CD8-positive, alpha-beta memory T cell (primary cell): ENCODE results near the gene ARL17B. TPM values are rescaled to one million over a fixed set of nuclear protein-coding genes. Genes with fewer than 3 reads are reported as not detected.
"Not testable (repeated sequence)": the region's sequence is repeated elsewhere in the genome, so short reads cannot be mapped to it uniquely, and the experiment has no call there.

Experiments used
- CTCF ChIA-PET: fragments of 350-600 bp; sonication (Branson Sonifier 250); formaldehyde crosslinking; loops from one replicate; lab custom pipeline; 2021; ENCODE audit warnings: antibody characterized with exemption; lab: Charles Lee
- POLR2A ChIA-PET: fragments of 350-600 bp; sonication (Branson Sonifier 250); formaldehyde crosslinking; loops from one replicate; lab custom pipeline; 2021; ENCODE audit warnings: antibody characterized with exemption; lab: Charles Lee
- DNase-seq, 5 donors: peaks; one replicate each; pipeline versions ENCODE4 v3.0.0 to v3.0.0-alpha.2; 2020 to 2022; ENCODE audit warnings: mixed read lengths in 1 of 5
- H3K27ac ChIP-seq: one replicate; pipeline ENCODE4 v1.7.0; 2013; ENCODE audit warnings: low read depth, mild to moderate bottlenecking, low read length, moderate library complexity
- H3K27me3 ChIP-seq: 2 replicates; pipeline ENCODE4 v1.7.0; 2013; ENCODE audit warnings: low read length, mild to moderate bottlenecking; ENCODE audit not compliant: insufficient read depth, poor library complexity, severe bottlenecking
- H3K36me3 ChIP-seq: 2 replicates; pipeline ENCODE4 v1.7.0; 2013; ENCODE audit warnings: mild to moderate bottlenecking, low read length, moderate library complexity; ENCODE audit not compliant: insufficient read depth
- H3K4me1 ChIP-seq: 2 replicates; pipeline ENCODE4 v1.7.0; 2013; ENCODE audit warnings: mild to moderate bottlenecking, low read length, moderate library complexity; ENCODE audit not compliant: insufficient read depth
- H3K4me3 ChIP-seq: 2 replicates; pipeline ENCODE4 v1.7.0; 2013; ENCODE audit warnings: mild to moderate bottlenecking, low read length
- H3K9me3 ChIP-seq: 2 replicates; pipeline ENCODE4 v1.7.0; 2013; ENCODE audit warnings: mild to moderate bottlenecking, low read length
- H3K27ac Mint-ChIP-seq, 8 donors: one replicate each; pipeline ENCODE4 v1.8.0; 2020 to 2021; ENCODE audit warnings: mixed read lengths in 8 of 8, mild to moderate bottlenecking in 6 of 8, inconsistent platforms in 3 of 8, moderate library complexity in 3 of 8
- H3K27me3 Mint-ChIP-seq, 2 donors: one replicate each; pipeline ENCODE4 v1.8.0; 2020 to 2021; ENCODE audit warnings: mixed read lengths in 2 of 2, mild to moderate bottlenecking in 1 of 2, moderate library complexity in 1 of 2
- H3K36me3 Mint-ChIP-seq, 3 donors: one replicate each; pipeline ENCODE4 v1.8.0; 2020 to 2021; ENCODE audit warnings: mixed read lengths in 3 of 3, inconsistent platforms in 1 of 3, mild to moderate bottlenecking in 1 of 3
- H3K4me1 Mint-ChIP-seq, 3 donors: one replicate each; pipeline ENCODE4 v1.8.0; 2020 to 2021; ENCODE audit warnings: mixed read lengths in 3 of 3, inconsistent platforms in 1 of 3, mild to moderate bottlenecking in 1 of 3
- H3K4me3 Mint-ChIP-seq, 7 donors: one replicate each; pipeline ENCODE4 v1.8.0; 2020 to 2021; ENCODE audit warnings: mixed read lengths in 7 of 7, mild to moderate bottlenecking in 6 of 7, moderate library complexity in 4 of 7, inconsistent platforms in 2 of 7
- H3K9me3 Mint-ChIP-seq, 5 donors: one replicate each; pipeline ENCODE4 v1.8.0; 2020 to 2022; ENCODE audit warnings: mixed read lengths in 5 of 5, mild to moderate bottlenecking in 3 of 5, moderate library complexity in 2 of 5, inconsistent platforms in 1 of 5
- polyA plus RNA-seq: library from polyadenylated mRNA; unstranded; fragments of 300-500 nt; fragmentation: Illumina TruSeq; gene quantifications from one replicate; pipeline ENCODE4 v1.2.3, GENCODE V29; 2021
- total RNA-seq, 2 experiments: library from RNA; stranded (reverse); gene quantifications; one replicate each; pipeline ENCODE4 v1.2.3, GENCODE V29; 2021

The ARL17B gene
- total and polyA plus RNA-seq, 3 experiments from 2014 or later = 11.5 to 25.8 (median 12.9) TPM

DNA sequence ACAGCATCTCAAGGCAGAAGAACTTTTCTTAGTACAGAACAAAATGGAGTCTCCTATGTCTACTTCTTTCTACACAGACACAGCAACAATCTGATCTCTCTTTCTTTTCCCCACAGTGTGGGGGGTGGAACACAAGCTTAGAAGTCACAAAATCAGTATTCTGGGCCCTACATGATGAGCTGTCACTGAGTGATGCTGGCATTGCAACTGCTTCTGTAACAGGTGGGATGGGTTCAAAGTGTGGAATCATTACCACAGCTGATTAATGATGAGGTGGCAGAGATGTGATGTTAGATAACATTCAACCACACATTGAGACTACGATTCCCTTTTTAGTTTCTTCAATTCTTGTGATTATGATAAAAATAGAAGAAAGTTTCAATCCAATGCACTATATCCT lies 77.1 kb downstream of the ARL17B start:
- peaks cover 1 to 24% (median 12%) of the 10 kb centered on the region in 3 donors for H3K4me1 Mint-ChIP-seq
- H3K27me3 Mint-ChIP-seq, H3K4me1 ChIP-seq, H3K36me3 Mint-ChIP-seq, H3K9me3 Mint-ChIP-seq, H3K27ac ChIP-seq, H3K36me3 ChIP-seq, POLR2A ChIA-PET, CTCF ChIA-PET, H3K4me3 ChIP-seq, H3K9me3 ChIP-seq, H3K27me3 ChIP-seq: not testable (repeated sequence)
- DNase-seq = peak in 1 of 5 donors; percentile 56
- H3K27ac Mint-ChIP-seq = peak overlapping the region in 2 of 8 donors; percentile 48 to 51
- H3K4me3 Mint-ChIP-seq = peak overlapping the region in 1 of 7 donors; percentile 10

GRCh38 chr17:46282635-46283034 lies 78.9 kb downstream of the ARL17B start:
- DNase-seq, H3K36me3 ChIP-seq, H3K36me3 Mint-ChIP-seq, CTCF ChIA-PET, H3K9me3 Mint-ChIP-seq, H3K27me3 Mint-ChIP-seq, H3K4me1 ChIP-seq, H3K4me3 Mint-ChIP-seq, H3K4me3 ChIP-seq, POLR2A ChIA-PET, H3K9me3 ChIP-seq, H3K27me3 ChIP-seq, H3K27ac ChIP-seq, H3K27ac Mint-ChIP-seq: not testable (repeated sequence)
- peaks cover 1 to 24% (median 12%) of the 10 kb centered on the region in 3 donors for H3K4me1 Mint-ChIP-seq

DNA sequence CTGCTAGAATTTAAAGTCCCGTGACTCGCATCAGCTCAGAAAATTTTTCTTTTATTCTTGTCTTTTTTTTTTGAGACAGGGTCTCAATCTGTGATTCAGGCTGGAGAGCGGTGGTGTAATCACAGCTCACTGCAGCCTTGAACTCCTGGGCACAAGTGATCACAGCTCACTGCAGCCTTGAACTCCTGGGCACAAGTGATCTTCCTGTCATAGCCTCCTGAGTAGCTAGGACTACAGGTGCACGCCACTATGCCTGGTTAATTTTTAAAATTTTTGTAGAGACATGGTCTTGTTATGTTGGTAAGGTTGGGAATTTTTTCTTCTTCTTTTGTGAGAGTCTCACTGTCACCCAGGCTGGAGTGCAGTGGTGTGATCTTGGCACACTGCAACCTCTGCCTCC lies 80.2 kb downstream of the ARL17B start:
- DNase-seq, H3K4me3 ChIP-seq, H3K36me3 Mint-ChIP-seq, CTCF ChIA-PET, H3K4me3 Mint-ChIP-seq, H3K27me3 Mint-ChIP-seq, H3K27ac Mint-ChIP-seq, H3K27ac ChIP-seq, H3K9me3 Mint-ChIP-seq, H3K27me3 ChIP-seq, POLR2A ChIA-PET, H3K36me3 ChIP-seq, H3K4me1 ChIP-seq, H3K9me3 ChIP-seq: not testable (repeated sequence)
- H3K4me1 Mint-ChIP-seq = peaks cover 1 to 17% (median 6%) of the 10 kb centered on the region in 3 donors

DNA sequence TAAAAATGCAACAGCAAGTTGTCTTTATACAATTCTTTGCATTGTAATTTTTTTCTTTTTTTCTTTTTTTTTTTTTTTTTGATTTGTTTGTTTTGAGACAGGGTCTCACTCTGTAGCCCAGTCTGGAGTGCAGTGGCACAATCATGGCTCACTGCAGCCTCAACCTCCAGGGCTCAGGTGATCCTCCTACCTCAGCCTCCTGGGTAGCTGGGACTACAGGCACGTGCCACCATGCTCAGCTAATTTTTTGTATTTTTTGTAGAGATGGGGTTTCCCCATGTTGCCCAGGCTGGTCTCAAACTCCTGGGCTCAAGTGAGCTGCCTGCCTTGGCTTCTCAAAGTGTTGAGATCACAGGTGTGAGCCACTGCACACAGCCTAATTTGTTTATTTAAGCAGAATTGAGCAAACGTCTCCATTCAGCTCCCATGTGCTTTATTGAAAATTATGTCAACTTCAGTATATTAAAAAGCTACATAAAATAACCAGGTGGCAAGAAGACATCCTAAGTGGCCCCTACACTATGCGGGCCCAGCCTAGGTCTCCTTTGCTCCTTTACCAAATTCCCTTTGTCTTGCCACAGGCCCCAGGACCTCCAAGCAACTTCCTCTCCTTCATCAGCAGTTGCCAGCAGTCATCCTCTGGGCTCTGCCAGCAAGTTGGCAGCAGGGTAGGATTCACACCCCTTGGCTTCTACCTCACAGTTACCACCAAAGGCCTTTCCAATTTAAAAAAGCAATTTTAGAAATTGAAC lies 84.7 kb downstream of the ARL17B start:
- H3K36me3 Mint-ChIP-seq, H3K9me3 Mint-ChIP-seq, CTCF ChIA-PET, H3K27me3 ChIP-seq, H3K4me3 Mint-ChIP-seq, DNase-seq, H3K4me1 ChIP-seq, POLR2A ChIA-PET, H3K36me3 ChIP-seq, H3K9me3 ChIP-seq, H3K4me3 ChIP-seq, H3K4me1 Mint-ChIP-seq, H3K27ac ChIP-seq: not testable (repeated sequence)
- H3K27ac Mint-ChIP-seq = peak overlapping the region in 1 of 8 donors; percentile 14
- peaks cover 3 to 22% of the 10 kb centered on the region in 2 donors for H3K27me3 Mint-ChIP-seq

DNA sequence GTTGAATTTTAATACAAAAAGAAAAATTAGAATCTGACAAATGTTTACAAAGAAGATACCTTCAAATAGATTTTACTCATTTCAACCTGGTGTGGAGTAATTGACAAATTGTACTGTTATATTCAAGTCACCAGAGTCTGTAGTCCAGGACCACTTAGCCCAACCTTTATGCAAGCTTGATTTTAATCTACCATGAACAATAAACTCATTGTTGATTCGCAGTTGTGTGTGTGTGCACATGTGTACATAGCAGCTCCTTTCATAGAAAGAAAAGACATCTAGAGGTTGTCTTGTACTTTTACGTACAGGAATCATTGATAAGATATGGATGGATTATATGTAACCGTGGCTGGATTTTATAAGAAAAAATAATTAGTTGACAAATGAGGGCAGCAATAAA lies 87.3 kb downstream of the ARL17B start:
- H3K4me1 Mint-ChIP-seq = no peaks in the 10 kb centered on the region
- ChIA-PET POLR2A (no interaction called here), CTCF (no interaction called here)
- Histone ChIP-seq H3K4me1 (no peaks in the 10 kb centered on the region), H3K27me3 (no peaks in the 10 kb centered on the region), H3K27ac (no peak overlapping the region), H3K36me3 (no peaks in the 10 kb centered on the region), H3K4me3 (no peak overlapping the region), H3K9me3 (no peaks in the 10 kb centered on the region)
- H3K9me3 Mint-ChIP-seq = no peaks in the 10 kb centered on the region
- no peak for DNase-seq
- H3K36me3 Mint-ChIP-seq = no peaks in the 10 kb centered on the region
- no peak overlapping the region for H3K27ac Mint-ChIP-seq
- H3K4me3 Mint-ChIP-seq = no peak overlapping the region
- peaks cover 3 to 18% of the 10 kb centered on the region in 2 donors for H3K27me3 Mint-ChIP-seq

GRCh38 chr17:46273541-46274236 lies 87.9 kb downstream of the ARL17B start:
- no peaks in the 10 kb centered on the region for H3K4me1 Mint-ChIP-seq
- Histone ChIP-seq H3K36me3 (no peaks in the 10 kb centered on the region), H3K4me1 (no peaks in the 10 kb centered on the region), H3K27me3 (no peaks in the 10 kb centered on the region), H3K9me3 (no peaks in the 10 kb centered on the region), H3K4me3 (no peak overlapping the region), H3K27ac (no peak overlapping the region)
- ChIA-PET POLR2A (no interaction called here), CTCF (no interaction called here)
- H3K27me3 Mint-ChIP-seq = peaks cover 3 to 18% of the 10 kb centered on the region in 2 donors
- H3K9me3 Mint-ChIP-seq = no peaks in the 10 kb centered on the region
- no peak overlapping the region for H3K27ac Mint-ChIP-seq
- H3K36me3 Mint-ChIP-seq = no peaks in the 10 kb centered on the region
- H3K4me3 Mint-ChIP-seq = no peak overlapping the region
- DNase-seq = no peak

GRCh38 chr17:46270032-46270431 lies 91.5 kb downstream of the ARL17B start:
- CTCF ChIA-PET = interaction anchor here (0.9 kb wide), 1 partner anchor 57 kb away, joined by 4 read pairs; no protein-coding TSS in a partner anchor
- Histone ChIP-seq H3K27me3 (no peaks in the 10 kb centered on the region), H3K27ac (no peak overlapping the region), H3K36me3 (no peaks in the 10 kb centered on the region), H3K4me1 (peaks cover 21% of the 10 kb centered on the region), H3K9me3 (no peaks in the 10 kb centered on the region), H3K4me3 (no peak overlapping the region)
- peaks cover 0 to 8% (median 0%) of the 10 kb centered on the region in 3 donors for H3K36me3 Mint-ChIP-seq
- H3K9me3 Mint-ChIP-seq = no peaks in the 10 kb centered on the region
- H3K4me3 Mint-ChIP-seq = no peak overlapping the region
- POLR2A ChIA-PET = no interaction called here
- DNase-seq = no peak
- H3K4me1 Mint-ChIP-seq = peaks cover 16 to 27% (median 21%) of the 10 kb centered on the region in 3 donors
- no peak overlapping the region for H3K27ac Mint-ChIP-seq
- H3K27me3 Mint-ChIP-seq = peaks cover 1 to 17% of the 10 kb centered on the region in 2 donors
